ENCODE results near the gene KIF2C.

Gene KIF2C

GRCh38 chr1:44721485-44722361 lies 17.9 kb upstream of the KIF2C start:
- peak; percentile 51 for DNase-seq (ENCODE audit: low read depth, low spot score)
- H3K4me3 ChIP-seq (ENCODE audit: low read depth, low read length), result no peak overlapping the region
- ChIA-PET POLR2A (interaction anchor here (0.5 to 1.6 kb wide), 9 partner anchors 8 to 1347 kb away, joined by 3 to 19 read pairs (median 4); partner anchors contain the start of genes BTBD19, PLK3, RNU5D-1 and RPS8), CTCF (interaction anchor here (0.6 to 2.4 kb wide), 5 partner anchors 9 to 56 kb away, joined by 3 to 21 read pairs (median 5); partner anchors contain the start of gene RNU5D-1)
- TF ChIP-seq, protein P1, sequence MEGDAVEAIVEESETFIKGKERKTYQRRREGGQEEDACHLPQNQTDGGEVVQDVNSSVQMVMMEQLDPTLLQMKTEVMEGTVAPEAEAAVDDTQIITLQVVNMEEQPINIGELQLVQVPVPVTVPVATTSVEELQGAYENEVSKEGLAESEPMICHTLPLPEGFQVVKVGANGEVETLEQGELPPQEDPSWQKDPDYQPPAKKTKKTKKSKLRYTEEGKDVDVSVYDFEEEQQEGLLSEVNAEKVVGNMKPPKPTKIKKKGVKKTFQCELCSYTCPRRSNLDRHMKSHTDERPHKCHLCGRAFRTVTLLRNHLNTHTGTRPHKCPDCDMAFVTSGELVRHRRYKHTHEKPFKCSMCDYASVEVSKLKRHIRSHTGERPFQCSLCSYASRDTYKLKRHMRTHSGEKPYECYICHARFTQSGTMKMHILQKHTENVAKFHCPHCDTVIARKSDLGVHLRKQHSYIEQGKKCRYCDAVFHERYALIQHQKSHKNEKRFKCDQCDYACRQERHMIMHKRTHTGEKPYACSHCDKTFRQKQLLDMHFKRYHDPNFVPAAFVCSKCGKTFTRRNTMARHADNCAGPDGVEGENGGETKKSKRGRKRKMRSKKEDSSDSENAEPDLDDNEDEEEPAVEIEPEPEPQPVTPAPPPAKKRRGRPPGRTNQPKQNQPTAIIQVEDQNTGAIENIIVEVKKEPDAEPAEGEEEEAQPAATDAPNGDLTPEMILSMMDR (IDR thresholded peaks at IDR 0.05; ENCODE audit: insufficient read depth, low read length, missing control alignments), result no peak

DNA sequence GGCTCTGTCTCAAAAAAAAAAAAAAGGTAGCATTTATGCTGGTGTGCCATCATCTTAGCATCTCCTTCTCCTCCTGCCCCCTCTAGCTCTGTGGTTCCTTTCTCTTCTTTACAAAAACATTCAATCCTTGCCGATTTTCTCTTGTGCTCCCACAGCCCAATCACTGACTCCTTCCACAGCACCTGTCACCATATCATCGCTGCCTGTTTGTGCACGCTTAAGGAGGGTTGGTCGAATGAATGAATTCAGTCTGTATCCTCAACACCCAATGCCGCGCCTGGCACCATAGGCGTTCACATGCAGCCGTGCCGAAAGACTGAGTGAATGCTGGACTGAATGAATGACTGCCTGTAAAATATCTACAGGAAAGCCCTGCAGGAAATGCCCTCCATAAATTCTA lies 16.6 kb upstream of the KIF2C start:
- ChIA-PET POLR2A (no interaction called here), CTCF (interaction anchor here (1.9 to 2.2 kb wide), 2 partner anchors 8 to 16 kb away, joined by 5 to 21 read pairs; partner anchors contain the start of gene RNU5D-1)
- TF ChIP-seq, protein P1 (IDR thresholded peaks at IDR 0.05; ENCODE audit: insufficient read depth, low read length, missing control alignments), result no peak
- no peak for DNase-seq (ENCODE audit: low read depth, low spot score)
- H3K4me3 ChIP-seq (ENCODE audit: low read depth, low read length), result no peak overlapping the region

- no peak overlapping the region for H3K4me3 ChIP-seq (ENCODE audit: low read depth, low read length)
- TF ChIP-seq, protein P1 (IDR thresholded peaks at IDR 0.05; ENCODE audit: insufficient read depth, low read length, missing control alignments), result no peak
- no peak for DNase-seq (ENCODE audit: low read depth, low spot score)
- ChIA-PET CTCF (interaction anchor here (10.7 kb wide), 1 partner anchor 9 kb away, joined by 217 read pairs; no protein-coding TSS in a partner anchor), POLR2A (no interaction called here)
Measured at GRCh38 chr1:44723496-44724295, 15.9 kb upstream of the KIF2C start.

DNA sequence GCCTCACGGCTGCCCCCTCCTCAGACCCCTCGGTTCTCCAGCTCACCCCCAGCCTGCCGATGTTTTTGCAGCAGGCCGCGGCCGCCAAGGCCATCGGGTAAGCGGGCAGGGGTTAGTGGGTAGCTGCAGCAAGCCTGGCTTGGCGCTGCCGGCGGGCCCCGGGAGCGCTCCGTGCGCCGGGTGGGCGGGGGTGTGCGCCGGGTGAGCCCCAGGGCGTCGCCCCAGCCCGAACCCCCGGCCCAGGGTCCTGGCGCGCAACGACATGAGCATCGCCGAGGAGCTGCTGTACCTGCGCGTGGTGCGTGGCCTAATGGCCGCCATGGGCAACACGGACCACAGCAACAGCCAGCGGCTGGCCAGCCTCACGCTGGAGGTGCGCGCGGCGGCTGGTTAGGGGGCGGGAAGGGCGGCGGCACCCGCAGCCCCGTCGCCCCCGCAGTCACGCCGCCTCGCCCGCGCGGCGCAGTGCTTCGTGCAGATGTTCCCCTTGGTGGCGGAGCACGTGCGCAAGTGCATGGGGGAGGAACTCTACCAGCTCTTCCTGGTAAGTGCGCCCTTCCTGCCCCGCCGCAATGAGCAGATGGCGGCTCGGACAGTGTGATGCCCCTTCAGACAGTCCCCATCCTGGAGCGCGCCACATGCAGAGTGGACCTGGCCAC lies 15.2 kb upstream of the KIF2C start:
- H3K4me3 ChIP-seq (ENCODE audit: low read depth, low read length), result no peak overlapping the region
- no peak for DNase-seq (ENCODE audit: low read depth, low spot score)
- TF ChIP-seq, protein P1 (IDR thresholded peaks at IDR 0.05; ENCODE audit: insufficient read depth, low read length, missing control alignments), result no peak
- POLR2A ChIA-PET, result no interaction called here
- CTCF ChIA-PET, result interaction anchor here (10.7 kb wide), 1 partner anchor 10 kb away, joined by 217 read pairs; no protein-coding TSS in a partner anchor

GRCh38 chr1:44724955-44725698 lies 14.5 kb upstream of the KIF2C start:
- ChIA-PET POLR2A (no interaction called here), CTCF (interaction anchor here (10.7 kb wide), 1 partner anchor 11 kb away, joined by 217 read pairs; no protein-coding TSS in a partner anchor)
- H3K4me3 ChIP-seq (ENCODE audit: low read depth, low read length), result no peak overlapping the region
- DNase-seq (ENCODE audit: low read depth, low spot score), result no peak
- TF ChIP-seq, protein P1 (IDR thresholded peaks at IDR 0.05; ENCODE audit: insufficient read depth, low read length, missing control alignments), result no peak
